Activated T-helper 1 cell treated with anti-CD3 and anti-CD28 coated beads, Interleukin-12 subunit alpha, Interleukin-12 subunit beta, Interleukin-2, Interleukin-4 antibody, amounts not matched to agents 30 ng/mL and 10 ng/mL and 1 ng/mL, durations not matched to agents 14 hours and 24 hours and 36 hours (primary cell): ENCODE measurements around the gene MPST. TPM values are rescaled to one million over a fixed set of nuclear protein-coding genes. Genes with fewer than 3 reads are reported as not detected.

Experiments used
- DNase-seq: peaks from one replicate; pipeline ENCODE4 v3.0.0; 2021; ENCODE audit warnings: low spot score
- H3K27ac Mint-ChIP-seq: one replicate; pipeline ENCODE4 v1.8.0; 2021; ENCODE audit warnings: mild to moderate bottlenecking, mixed read lengths
- H3K27me3 Mint-ChIP-seq: one replicate; pipeline ENCODE4 v1.8.0; 2022; ENCODE audit warnings: mild to moderate bottlenecking, moderate library complexity, mixed read lengths; ENCODE audit not compliant: insufficient read depth
- H3K36me3 Mint-ChIP-seq: one replicate; pipeline ENCODE4 v1.8.0; 2021; ENCODE audit warnings: low read depth, mixed read lengths
- H3K4me1 Mint-ChIP-seq: one replicate; pipeline ENCODE4 v1.8.0; 2021; ENCODE audit warnings: low read depth, mixed read lengths
- H3K4me3 Mint-ChIP-seq: one replicate; pipeline ENCODE4 v1.8.0; 2021; ENCODE audit warnings: mild to moderate bottlenecking, moderate library complexity, mixed read lengths
- H3K9me3 Mint-ChIP-seq: one replicate; pipeline ENCODE4 v1.8.0; 2021; ENCODE audit warnings: mixed read lengths
- intact Hi-C: fragments of 100-400 bp; cut with micrococcal nuclease; formaldehyde crosslinking; loops from one replicate; pipeline ENCODE4 v1.15.1; 2024
- total RNA-seq: library from RNA; stranded (reverse); gene quantifications from 2 replicates; pipeline ENCODE4 v1.2.3, GENCODE V29; 2022

The MPST gene
- total RNA-seq, 1 donor from 2014 or later: 18.0 TPM

GRCh38 chr22:37032535-37033460 lies 13.3 kb downstream of the MPST start:
- intact Hi-C loops: no loop called here
- H3K27ac Mint-ChIP-seq: no peak overlapping the region
- no peaks in the 10 kb centered on the region for H3K9me3 Mint-ChIP-seq
- no peaks in the 10 kb centered on the region for H3K36me3 Mint-ChIP-seq
- no peaks in the 10 kb centered on the region for H3K4me1 Mint-ChIP-seq
- no peak for DNase-seq
- no peak overlapping the region for H3K4me3 Mint-ChIP-seq
- peaks cover 4% of the 10 kb centered on the region for H3K27me3 Mint-ChIP-seq

- H3K27me3 Mint-ChIP-seq: peaks cover 4% of the 10 kb centered on the region
- DNase-seq: no peak
- no peaks in the 10 kb centered on the region for H3K36me3 Mint-ChIP-seq
- intact Hi-C loops: no loop called here
- no peak overlapping the region for H3K4me3 Mint-ChIP-seq
- H3K4me1 Mint-ChIP-seq: no peaks in the 10 kb centered on the region
- no peak overlapping the region for H3K27ac Mint-ChIP-seq
- no peaks in the 10 kb centered on the region for H3K9me3 Mint-ChIP-seq
Observed at GRCh38 chr22:37033605-37034430, 14.3 kb downstream of the MPST start.

GRCh38 chr22:37036655-37037377 lies 17.3 kb downstream of the MPST start:
- Mint-ChIP-seq H3K36me3 (no peaks in the 10 kb centered on the region), H3K27ac (no peak overlapping the region), H3K4me1 (peaks cover 12% of the 10 kb centered on the region), H3K9me3 (no peaks in the 10 kb centered on the region), H3K4me3 (no peak overlapping the region), H3K27me3 (peaks cover 2% of the 10 kb centered on the region)
- intact Hi-C loops: no loop called here
- DNase-seq: no peak

- Mint-ChIP-seq H3K27me3 (peaks cover 2% of the 10 kb centered on the region), H3K4me1 (peaks cover 13% of the 10 kb centered on the region), H3K4me3 (no peak overlapping the region), H3K36me3 (no peaks in the 10 kb centered on the region), H3K9me3 (no peaks in the 10 kb centered on the region), H3K27ac (no peak overlapping the region)
- intact Hi-C loops: no loop called here
- DNase-seq: no peak
Observed at GRCh38 chr22:37037669-37038068, 18.1 kb downstream of the MPST start.

- peaks cover 13% of the 10 kb centered on the region for H3K4me1 Mint-ChIP-seq
- H3K4me3 Mint-ChIP-seq: no peak overlapping the region
- peaks cover 2% of the 10 kb centered on the region for H3K27me3 Mint-ChIP-seq
- H3K36me3 Mint-ChIP-seq: no peaks in the 10 kb centered on the region
- H3K9me3 Mint-ChIP-seq: no peaks in the 10 kb centered on the region
- intact Hi-C loops: no loop called here
- no peak for DNase-seq
- no peak overlapping the region for H3K27ac Mint-ChIP-seq
Observed at GRCh38 chr22:37039466-37039865, 19.9 kb downstream of the MPST start.

GRCh38 chr22:37043209-37043827 lies 23.8 kb downstream of the MPST start:
- H3K4me1 Mint-ChIP-seq: peaks cover 19% of the 10 kb centered on the region
- no peaks in the 10 kb centered on the region for H3K27me3 Mint-ChIP-seq
- no peaks in the 10 kb centered on the region for H3K36me3 Mint-ChIP-seq
- H3K4me3 Mint-ChIP-seq: no peak overlapping the region
- no peak overlapping the region for H3K27ac Mint-ChIP-seq
- DNase-seq: no peak
- H3K9me3 Mint-ChIP-seq: no peaks in the 10 kb centered on the region
- intact Hi-C loops: loop anchor here (5.0 kb wide), 1 partner anchor 66 kb away; no protein-coding TSS in a partner anchor

- Mint-ChIP-seq H3K4me3 (no peak overlapping the region), H3K27ac (no peak overlapping the region), H3K4me1 (peaks cover 19% of the 10 kb centered on the region), H3K9me3 (no peaks in the 10 kb centered on the region), H3K36me3 (no peaks in the 10 kb centered on the region), H3K27me3 (no peaks in the 10 kb centered on the region)
- intact Hi-C loops: loop anchor here (1.0 to 5.0 kb wide), 3 partner anchors 67 to 286 kb away; no protein-coding TSS in a partner anchor
- DNase-seq: peak; percentile 39
Observed at GRCh38 chr22:37043828-37044538, 24.4 kb downstream of the MPST start.

GRCh38 chr22:37044634-37045625 lies 25.4 kb downstream of the MPST start:
- Mint-ChIP-seq H3K4me3 (no peak overlapping the region), H3K27ac (no peak overlapping the region), H3K36me3 (no peaks in the 10 kb centered on the region), H3K27me3 (peaks cover under 1% of the 10 kb centered on the region), H3K4me1 (peaks cover 19% of the 10 kb centered on the region), H3K9me3 (no peaks in the 10 kb centered on the region)
- no peak for DNase-seq
- intact Hi-C loops: loop anchor here (1.0 to 5.0 kb wide), 3 partner anchors 68 to 287 kb away; no protein-coding TSS in a partner anchor

GRCh38 chr22:37045958-37046357 lies 26.4 kb downstream of the MPST start:
- H3K4me1 Mint-ChIP-seq: peaks cover 14% of the 10 kb centered on the region
- H3K27ac Mint-ChIP-seq: no peak overlapping the region
- no peaks in the 10 kb centered on the region for H3K9me3 Mint-ChIP-seq
- no peak overlapping the region for H3K4me3 Mint-ChIP-seq
- intact Hi-C loops: loop anchor here (1.0 kb wide), 1 partner anchor 152 kb away; no protein-coding TSS in a partner anchor
- H3K27me3 Mint-ChIP-seq: peaks cover 1% of the 10 kb centered on the region
- DNase-seq: no peak
- no peaks in the 10 kb centered on the region for H3K36me3 Mint-ChIP-seq

- intact Hi-C loops: loop anchor here (1.0 kb wide), 1 partner anchor 152 kb away; no protein-coding TSS in a partner anchor
- peaks cover 9% of the 10 kb centered on the region for H3K4me1 Mint-ChIP-seq
- peaks cover 1% of the 10 kb centered on the region for H3K27me3 Mint-ChIP-seq
- no peaks in the 10 kb centered on the region for H3K36me3 Mint-ChIP-seq
- no peak overlapping the region for H3K27ac Mint-ChIP-seq
- no peak overlapping the region for H3K4me3 Mint-ChIP-seq
- DNase-seq: no peak
- H3K9me3 Mint-ChIP-seq: no peaks in the 10 kb centered on the region
Observed at GRCh38 chr22:37046589-37046988, 27.0 kb downstream of the MPST start.

GRCh38 chr22:37047006-37047405 lies 27.5 kb downstream of the MPST start:
- DNase-seq: no peak
- H3K27me3 Mint-ChIP-seq: peaks cover 1% of the 10 kb centered on the region
- no peak overlapping the region for H3K27ac Mint-ChIP-seq
- intact Hi-C loops: no loop called here
- peaks cover 6% of the 10 kb centered on the region for H3K4me1 Mint-ChIP-seq
- H3K9me3 Mint-ChIP-seq: no peaks in the 10 kb centered on the region
- no peaks in the 10 kb centered on the region for H3K36me3 Mint-ChIP-seq
- H3K4me3 Mint-ChIP-seq: no peak overlapping the region
